HG03469 (cell line): ENCODE data around the gene UNC93B1.

Experiments
- ATAC-seq: cut with Tn5 transposase; IDR thresholded peaks from one replicate; pipeline ENCODE4 v1.9.1; 2021; ENCODE audit warnings: mild to moderate bottlenecking, moderate library complexity, moderate number of reproducible peaks; ENCODE audit not compliant: unreplicated experiment

The UNC93B1 gene

GRCh38 chr11:68003846-68004550 lies at the start of gene UNC93B1:
TSS of gene UNC93B1 (minus strand) at chr11:68004097. CDS start at chr11:68004043, 54 bp downstream.
- no peak for ATAC-seq

GRCh38 chr11:68053117-68053516 lies 49.2 kb upstream of the UNC93B1 start:
- ATAC-seq = no peak

DNA sequence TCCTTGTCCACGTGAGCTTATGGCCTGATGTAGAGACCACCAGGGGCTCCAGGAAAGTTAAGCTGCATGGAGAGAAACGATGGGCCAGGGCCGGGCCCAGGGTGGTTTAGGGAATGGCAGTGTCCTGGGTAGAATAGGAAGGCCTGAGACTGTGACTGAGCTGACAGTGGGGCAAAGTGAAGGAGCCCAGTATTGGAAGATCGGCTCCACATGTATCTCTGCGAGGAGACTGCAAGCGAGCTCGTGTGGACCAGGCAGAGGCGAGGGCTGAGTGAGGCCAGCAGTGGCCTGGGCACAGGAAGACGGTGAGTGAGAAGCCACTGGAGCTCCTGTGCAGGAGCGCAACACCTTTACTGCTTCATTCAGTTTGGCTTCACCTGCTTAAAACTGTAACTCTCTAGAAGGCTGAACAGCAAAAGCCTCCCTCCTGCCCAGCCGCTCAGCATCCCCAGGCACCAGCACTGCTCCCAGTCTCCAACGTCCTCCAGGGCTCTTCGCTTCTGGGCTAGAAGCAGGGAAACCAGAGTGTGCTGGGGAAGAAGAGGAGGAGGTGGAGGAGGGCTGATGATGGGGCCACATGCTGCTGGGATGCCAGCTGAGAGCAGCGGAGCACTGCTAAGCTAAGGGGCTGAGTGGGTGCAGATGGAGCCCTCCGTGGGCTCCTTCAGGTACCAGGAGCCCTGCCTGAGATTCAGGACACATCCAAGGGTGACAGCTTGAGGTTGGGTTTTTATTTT lies 48.4 kb upstream of the UNC93B1 start:
- no peak for ATAC-seq

GRCh38 chr11:68051191-68052136 lies 47.6 kb upstream of the UNC93B1 start:
- no peak for ATAC-seq

DNA sequence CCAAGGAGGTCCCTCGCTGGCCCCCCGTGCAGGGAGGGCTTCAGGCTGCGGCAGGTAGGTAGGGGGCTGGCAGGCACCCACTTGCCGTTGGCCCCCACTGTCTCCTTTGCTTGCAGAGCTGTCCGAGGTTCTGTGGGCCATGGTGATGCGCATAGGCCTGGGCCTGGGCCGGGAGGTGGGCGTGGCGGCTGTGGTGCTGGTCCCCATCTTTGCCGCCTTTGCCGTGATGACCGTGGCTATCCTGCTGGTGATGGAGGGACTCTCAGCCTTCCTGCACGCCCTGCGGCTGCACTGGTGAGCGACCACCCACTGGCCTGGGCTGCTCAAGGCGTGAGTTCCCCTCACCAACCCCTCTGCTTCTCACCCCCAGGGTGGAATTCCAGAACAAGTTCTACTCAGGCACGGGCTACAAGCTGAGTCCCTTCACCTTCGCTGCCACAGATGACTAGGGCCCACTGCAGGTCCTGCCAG lies 46.5 kb upstream of the UNC93B1 start:
- no peak for ATAC-seq

DNA sequence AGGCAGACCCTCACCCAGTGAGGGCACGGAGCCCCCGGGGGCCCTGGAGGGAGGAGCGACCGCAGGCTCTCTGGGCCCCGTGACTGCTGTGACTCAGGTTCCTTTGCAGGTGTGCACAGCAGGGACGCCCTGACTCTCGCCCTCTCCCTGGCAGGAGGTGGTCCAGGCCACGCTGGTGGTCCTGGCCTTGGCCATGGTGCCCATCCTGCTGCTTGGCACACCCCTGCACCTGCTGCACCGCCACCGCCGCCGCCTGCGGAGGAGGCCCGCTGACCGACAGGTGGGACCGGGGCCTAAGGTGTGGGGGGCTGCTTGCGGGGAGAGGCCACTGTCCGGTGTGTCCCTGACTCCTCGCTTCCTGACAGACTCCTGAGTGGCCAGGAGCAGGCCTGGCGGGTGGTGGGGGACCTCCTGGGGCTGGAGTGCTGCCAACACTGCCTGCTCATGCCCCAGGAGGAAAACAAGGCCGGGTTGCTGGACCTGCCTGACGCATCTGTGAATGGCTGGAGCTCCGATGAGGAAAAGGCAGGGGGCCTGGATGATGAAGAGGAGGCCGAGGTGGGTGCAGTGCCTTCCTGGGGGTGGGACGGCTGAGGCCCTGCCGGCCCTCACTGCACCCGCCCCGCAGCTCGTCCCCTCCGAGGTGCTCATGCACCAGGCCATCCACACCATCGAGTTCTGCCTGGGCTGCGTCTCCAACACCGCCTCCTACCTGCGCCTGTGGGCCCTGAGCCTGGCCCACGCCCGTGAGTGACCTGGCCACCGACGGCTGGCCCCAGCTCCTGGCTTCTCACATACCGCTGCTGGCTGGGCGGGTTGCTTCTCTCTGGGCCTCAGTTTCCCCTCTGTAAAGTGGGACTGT lies 45.8 kb upstream of the UNC93B1 start:
- no peak for ATAC-seq

- ATAC-seq = no peak
Observed at GRCh38 chr11:68048681-68049508, 45.0 kb upstream of the UNC93B1 start.

DNA sequence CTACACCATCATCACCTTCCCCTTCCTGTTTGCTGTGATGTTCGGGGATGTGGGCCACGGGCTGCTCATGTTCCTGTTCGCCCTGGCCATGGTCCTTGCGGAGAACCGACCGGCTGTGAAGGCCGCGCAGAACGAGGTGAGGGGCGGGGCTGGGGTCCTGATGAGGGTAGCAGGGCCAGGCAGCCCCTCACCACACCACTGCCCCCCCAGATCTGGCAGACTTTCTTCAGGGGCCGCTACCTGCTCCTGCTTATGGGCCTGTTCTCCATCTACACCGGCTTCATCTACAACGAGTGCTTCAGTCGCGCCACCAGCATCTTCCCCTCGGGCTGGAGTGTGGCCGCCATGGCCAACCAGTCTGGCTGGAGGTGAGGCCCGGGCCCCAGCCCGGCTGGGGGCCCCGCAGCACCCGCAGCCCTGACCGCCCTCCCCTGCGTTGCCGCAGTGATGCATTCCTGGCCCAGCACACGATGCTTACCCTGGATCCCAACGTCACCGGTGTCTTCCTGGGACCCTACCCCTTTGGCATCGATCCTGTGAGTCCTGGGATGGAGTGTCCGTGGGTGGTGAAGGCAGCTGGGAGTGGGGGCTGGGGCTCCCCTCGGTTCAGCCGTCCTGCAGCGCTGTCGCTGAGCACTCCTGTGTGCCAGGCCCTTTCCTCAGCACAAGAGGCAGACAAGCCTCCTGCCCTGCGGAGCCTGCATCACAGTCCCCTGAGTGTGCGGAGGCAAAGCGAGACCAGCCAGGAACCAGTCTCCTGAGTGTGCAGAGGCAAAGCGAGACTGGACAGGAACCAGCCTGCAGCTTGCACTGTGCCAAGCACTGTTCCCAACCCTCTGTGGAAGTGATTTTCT lies 43.8 kb upstream of the UNC93B1 start:
- no peak for ATAC-seq

DNA sequence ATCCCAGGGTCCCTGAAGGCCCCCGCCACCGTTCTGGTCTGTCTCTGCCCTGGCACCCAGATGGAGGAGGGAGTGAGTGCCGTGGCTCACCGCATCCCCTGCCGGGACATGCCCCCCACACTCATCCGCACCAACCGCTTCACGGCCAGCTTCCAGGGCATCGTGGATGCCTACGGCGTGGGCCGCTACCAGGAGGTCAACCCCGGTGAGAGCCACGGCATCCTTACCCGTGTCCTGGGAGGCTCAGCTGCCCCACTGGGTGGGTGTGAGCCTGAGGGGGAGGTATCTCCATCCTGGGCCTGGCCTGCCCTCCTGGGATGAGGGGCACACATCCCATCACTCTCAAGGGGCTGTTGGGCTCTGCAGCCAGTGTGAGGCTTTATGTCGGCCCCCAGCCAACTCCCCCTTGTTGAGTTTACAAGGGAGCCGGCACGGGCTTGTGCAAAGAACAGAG lies 41.0 kb upstream of the UNC93B1 start:
- ATAC-seq = no peak

DNA sequence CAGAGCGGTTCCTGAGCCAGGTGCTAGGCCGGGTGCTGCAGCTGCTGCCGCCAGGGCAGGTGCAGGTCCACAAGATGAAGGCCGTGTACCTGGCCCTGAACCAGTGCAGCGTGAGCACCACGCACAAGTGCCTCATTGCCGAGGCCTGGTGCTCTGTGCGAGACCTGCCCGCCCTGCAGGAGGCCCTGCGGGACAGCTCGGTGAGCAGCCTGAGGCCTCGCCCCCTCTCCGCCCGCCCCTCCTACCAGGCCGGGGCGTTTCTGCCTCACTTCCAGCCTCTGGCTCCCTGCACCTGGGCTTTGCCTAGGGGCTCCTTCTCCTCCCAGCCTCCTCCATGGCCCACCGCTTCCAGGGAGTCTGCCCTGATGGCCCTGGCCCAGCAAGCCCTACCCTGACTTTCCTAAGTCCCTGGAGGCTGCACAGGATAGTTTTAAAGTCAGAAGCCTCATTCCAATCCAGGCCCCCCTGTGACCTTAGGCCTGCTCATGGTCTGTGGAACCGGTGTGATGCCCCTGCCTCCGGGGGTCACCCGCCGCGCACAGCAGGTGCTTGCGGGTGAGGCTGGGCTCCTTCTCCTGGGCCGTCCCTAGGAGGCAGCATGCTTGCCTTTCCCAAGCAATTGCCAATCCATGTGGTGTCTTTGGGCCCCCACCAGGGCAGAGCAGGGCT lies 40.4 kb upstream of the UNC93B1 start:
- ATAC-seq = no peak

- ATAC-seq = no peak
Observed at GRCh38 chr11:68043349-68044144, 39.6 kb upstream of the UNC93B1 start.

DNA sequence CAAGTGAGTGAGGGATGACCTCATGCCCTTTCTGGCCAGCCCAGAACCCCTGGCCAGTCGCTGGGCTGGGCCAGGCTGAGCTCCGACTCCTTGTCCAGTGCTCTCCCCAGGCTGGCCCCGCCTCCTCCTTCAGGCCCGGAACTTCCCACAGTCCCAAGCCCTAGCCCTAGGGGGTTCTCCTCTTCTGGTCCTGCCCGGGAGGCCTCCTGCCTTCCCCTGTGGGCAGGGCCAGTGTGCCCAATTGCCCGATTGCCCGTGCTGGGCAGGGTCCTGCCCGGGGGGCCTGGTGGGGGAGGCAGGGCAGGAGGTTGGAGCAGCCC lies 39.1 kb upstream of the UNC93B1 start:
- no peak for ATAC-seq

GRCh38 chr11:68042219-68043028 lies 38.5 kb upstream of the UNC93B1 start:
- ATAC-seq = no peak

- no peak for ATAC-seq
Observed at GRCh38 chr11:68041617-68042218, 37.8 kb upstream of the UNC93B1 start.

DNA sequence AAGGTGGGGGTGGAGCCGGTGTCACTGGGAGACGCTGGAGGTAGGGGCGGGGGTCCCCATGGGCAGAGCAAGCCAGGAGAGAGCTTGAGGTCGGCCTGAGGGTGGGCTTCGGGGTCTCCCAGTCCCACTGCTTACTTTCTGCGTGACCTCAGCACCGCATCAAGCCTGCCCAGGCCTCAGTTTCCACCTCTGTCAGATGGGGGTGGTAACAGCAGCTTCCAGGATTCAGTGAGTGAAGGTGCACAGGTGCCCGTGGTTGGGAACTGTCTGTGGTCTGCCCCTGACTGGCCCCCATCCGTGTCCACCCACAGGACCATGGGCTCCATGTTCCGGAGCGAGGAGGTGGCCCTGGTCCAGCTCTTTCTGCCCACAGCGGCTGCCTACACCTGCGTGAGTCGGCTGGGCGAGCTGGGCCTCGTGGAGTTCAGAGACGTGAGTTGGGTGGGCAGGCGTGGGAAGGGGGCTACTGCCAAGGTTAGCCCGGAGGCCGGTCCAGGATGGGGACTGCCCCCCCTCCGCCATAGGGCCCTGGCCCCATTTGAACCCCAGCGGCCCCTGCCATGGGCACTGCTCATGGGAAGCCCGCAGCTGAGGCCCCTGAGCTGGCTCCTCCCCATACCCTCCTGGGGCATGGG lies 37.2 kb upstream of the UNC93B1 start:
- no peak for ATAC-seq
